ENCODE data around the gene RPS17.

DNA sequence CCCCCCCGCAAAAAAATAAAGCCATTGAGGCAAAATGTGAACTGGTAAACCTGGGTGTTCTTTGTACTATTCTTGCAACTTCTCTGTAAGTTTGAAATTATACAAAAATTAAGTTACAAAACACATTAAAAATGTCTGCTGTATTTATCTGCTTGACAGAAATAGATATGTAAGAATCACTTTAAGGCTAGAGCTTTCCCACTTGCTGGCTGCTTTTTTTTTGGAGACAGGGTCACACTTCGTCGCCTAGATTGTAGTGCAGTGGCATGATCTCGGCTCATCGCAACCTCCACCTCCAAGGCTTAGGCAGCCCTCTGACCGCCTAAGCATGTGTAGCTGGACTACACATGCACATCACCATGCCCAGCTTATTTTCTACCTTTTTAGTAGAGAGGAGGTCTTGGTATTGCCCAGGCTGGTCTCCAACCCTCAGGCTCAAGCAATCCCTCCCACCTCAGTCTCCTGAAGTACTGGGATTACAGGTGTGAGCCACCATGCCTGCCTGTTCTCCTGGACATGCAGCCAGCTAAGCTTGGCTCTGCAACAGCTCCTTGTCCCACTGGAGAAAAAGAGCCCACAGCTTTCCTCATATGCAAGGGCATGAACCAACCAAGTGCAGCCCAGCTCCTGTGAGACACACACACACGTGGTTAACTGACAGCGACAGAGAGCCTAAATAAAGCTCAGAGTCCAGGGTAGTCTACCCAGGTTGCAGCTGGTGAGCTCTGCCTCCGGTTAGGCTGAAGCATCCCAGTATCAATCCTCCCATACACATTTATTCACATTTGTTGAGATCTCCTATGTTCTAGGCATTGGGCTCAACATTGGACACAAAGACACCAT is 4.5 kb downstream of the RPS17 start:
- no peak for TF ChIP-seq CREB1 (CRISPR knock-in tag; IDR thresholded peaks at IDR 0.05)
- TF ChIP-seq, protein P1, sequence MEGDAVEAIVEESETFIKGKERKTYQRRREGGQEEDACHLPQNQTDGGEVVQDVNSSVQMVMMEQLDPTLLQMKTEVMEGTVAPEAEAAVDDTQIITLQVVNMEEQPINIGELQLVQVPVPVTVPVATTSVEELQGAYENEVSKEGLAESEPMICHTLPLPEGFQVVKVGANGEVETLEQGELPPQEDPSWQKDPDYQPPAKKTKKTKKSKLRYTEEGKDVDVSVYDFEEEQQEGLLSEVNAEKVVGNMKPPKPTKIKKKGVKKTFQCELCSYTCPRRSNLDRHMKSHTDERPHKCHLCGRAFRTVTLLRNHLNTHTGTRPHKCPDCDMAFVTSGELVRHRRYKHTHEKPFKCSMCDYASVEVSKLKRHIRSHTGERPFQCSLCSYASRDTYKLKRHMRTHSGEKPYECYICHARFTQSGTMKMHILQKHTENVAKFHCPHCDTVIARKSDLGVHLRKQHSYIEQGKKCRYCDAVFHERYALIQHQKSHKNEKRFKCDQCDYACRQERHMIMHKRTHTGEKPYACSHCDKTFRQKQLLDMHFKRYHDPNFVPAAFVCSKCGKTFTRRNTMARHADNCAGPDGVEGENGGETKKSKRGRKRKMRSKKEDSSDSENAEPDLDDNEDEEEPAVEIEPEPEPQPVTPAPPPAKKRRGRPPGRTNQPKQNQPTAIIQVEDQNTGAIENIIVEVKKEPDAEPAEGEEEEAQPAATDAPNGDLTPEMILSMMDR (IDR thresholded peaks at IDR 0.05) = no peak

Data from WTC11 (cell line).